CD1c-positive myeloid dendritic cell (primary cell): Measurements from ENCODE around the gene CAMTA1.

Experiments used
- DNase-seq: peaks from one replicate; pipeline ENCODE4 v3.0.0-alpha.2; 2016; ENCODE audit errors: extremely low spot score

CAMTA1 gene

DNA sequence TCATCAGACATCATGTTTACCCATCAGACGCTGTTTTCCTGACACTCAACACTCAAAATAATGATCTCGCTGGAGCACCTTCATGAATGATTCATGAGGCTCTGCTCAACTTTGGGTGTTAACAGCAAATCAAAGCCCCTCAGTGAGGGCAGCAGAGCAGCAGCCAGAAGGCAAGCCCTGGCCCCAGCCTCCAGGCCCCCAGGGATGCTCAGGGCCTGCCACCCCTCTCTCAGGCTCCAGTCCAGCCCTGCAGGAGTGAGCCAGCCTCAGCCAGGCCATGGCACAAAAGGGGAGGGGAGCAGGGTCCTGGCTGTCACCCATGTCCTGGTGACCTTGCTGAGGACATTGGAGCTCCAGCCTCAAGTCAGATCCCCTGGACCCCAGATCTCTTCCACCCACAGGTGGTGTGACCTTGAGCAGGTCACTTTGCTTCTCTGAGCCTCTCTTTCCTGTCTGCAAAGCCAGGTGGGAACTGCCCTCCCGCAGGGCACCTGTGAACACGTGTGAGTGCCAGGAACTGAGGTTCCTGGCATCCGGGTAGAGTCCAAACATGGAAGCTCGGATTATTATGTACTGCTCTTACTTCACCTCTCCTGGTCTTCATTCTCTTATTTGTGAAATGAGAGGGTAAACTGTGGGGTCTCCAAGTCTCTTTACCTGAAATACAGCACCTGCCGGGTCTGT, 824.2 kb downstream of the CAMTA1 start:
- no peak for DNase-seq

GRCh38 chr1:7610106-7610731, 825.0 kb downstream of the CAMTA1 start:
- no peak for DNase-seq

- no peak for DNase-seq
Measured at GRCh38 chr1:7610936-7611335, 825.7 kb downstream of the CAMTA1 start.

- no peak for DNase-seq
Measured at GRCh38 chr1:7611421-7612010, 826.3 kb downstream of the CAMTA1 start.

DNA sequence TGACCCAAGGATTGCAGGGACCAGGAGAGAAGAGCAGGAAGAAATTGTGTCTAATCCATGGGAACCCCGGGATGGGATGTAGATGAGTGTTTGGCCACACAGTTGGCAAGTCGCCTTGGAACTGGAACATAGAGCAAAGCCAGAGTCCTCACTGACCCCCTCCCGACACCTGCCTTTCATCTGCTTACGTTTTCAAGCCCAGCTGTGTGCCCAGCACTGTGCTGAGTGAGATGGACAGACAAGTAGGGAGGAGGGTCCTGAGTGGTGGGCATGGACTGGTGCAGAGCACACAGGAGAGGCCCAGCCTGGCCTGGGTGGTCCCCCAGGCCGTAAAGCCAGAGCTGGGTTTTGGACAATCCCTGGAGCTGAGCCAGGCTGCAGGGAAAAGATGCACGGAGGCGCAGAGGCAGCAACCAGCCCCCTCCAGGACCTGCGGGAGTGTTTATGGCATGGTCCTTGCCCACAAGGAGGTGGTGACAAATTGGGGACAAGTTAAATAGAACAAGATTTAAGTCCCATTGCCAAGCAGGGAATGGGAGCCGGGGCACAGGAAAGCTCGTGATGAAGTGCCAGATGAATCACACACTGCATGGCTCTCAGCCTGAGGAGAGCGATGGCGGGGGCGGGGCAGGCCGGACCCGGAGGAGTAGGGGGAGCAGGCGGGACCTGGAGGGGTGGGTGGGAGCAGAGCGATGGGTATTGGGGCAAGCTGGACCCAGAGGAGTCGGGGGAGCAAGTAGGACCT, 828.0 kb downstream of the CAMTA1 start:
- no peak for DNase-seq

GRCh38 chr1:7613851-7614205, 828.6 kb downstream of the CAMTA1 start:
- no peak for DNase-seq

DNA sequence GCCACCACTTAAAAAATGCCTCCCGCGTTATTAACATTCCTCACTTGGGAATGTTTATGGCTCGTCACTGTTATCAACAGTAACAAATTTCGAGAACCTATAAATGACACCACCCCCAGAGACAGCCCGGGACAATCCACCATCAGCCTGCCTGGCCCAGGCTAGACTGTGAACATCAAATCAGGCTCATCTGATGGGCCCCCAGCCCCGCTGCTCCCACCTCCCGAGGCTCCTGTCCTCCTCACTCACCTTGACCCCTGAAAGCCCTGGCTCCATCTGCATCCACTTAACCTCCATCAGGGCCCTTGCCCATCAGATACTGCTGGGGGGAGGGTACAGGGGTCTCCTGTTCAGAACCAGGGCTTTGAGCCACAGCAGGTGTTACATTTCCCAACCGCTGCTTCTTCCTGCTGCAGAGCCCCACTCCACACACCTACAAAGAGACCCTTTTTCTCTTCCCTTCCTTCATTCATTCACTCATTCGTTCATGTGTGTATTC, 829.4 kb downstream of the CAMTA1 start:
- no peak for DNase-seq

GRCh38 chr1:7615138-7615537, 829.9 kb downstream of the CAMTA1 start:
- no peak for DNase-seq

- DNase-seq, result peak; percentile 7
Measured at GRCh38 chr1:7616076-7616832, 831.0 kb downstream of the CAMTA1 start.

DNA sequence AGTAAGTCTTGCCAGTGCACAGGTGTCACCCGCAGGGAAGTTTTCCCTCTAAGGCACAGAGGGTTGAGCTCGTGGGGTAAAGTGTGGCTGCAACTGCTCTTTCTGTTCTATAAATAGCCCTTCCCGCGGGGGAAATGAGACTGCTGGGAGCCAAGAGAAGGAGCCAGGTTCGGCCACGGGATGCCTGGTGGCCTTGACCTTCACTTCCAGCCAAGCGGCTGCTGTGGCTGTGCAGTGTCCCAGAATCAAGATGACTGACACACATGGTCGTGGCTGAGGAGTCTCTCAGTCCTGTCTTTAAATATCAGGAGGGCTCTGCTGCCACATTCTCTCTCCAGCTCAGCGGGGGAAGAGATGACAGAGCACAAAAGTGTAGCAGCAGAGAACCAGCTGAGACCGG, 831.7 kb downstream of the CAMTA1 start:
- no peak for DNase-seq

GRCh38 chr1:7617826-7618225, 832.6 kb downstream of the CAMTA1 start:
- DNase-seq, result no peak

- DNase-seq, result no peak
Measured at GRCh38 chr1:7620196-7620595, 834.9 kb downstream of the CAMTA1 start.

DNA sequence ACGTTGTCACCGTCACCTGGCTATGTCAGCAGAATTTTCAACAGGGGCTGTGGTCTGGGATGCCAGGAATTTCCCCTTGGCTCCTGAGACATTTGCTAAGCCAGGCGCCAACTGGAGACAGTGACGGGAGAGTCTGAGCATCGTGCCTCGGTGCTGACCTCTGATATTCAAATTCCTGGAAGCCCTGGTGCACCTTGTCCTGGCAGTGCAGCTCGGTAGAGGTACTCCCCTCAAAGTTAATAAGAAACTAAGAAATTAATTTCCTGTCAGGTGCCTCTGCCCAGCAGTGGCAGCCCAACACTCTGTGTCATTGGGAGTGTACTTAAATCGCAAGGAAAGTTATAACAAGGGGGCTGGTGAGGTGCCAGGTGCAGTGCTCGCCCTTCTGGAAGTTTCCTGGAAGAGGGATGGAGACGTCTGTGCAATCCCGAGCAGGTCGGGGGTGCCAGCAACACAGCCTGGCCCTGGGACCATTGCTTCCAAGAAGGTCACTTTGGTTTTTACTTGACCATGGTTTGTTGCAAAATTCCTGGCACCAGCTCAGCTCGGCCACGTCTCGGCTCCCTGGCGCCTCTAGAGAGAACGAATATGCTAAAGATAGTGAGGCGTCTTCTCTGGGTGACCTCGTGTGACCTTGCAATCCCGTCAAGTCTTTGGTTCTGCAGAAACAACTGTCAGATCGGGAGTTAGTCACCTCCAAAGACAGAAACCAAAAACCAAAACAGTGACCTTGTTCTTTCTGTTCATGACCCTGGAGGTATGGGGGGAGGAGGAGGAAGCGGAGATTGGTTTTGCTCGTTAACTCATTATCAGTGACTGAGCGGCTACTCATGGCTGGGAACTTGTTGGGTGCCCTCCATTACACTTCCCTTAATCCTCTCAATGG, 836.3 kb downstream of the CAMTA1 start:
- no peak for DNase-seq

GRCh38 chr1:7623842-7624241, 838.6 kb downstream of the CAMTA1 start:
- no peak for DNase-seq

DNA sequence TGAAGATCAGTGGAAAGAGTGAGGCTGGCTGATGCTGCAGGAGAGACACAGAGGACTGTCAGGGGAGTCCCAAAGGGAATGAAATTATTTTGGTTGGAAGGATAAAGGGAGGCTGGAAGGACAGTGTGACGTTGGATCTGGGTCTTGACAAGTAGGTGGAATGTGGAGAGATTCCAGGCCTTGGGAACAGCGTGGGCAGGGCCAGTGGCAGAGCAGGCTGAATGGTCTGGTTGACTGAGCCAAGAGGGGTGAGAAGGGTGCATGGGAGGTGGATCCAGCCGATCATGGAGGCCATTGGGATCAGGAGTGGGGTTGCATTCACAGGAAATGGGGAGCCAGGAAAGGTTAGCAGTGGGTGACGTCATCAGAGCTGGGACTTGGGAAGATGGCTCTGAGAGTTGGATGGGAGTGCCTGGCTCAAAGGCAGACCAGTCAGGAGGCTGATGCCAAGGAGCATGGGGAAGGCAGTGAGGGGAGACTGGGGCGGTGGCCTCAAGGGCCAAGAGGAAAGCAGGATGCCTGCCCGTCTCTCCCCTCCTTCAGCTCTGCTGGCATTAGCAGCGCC, 839.6 kb downstream of the CAMTA1 start:
- DNase-seq, result no peak

- DNase-seq, result no peak
Measured at GRCh38 chr1:7625401-7625800, 840.1 kb downstream of the CAMTA1 start.

- no peak for DNase-seq
Measured at GRCh38 chr1:7628273-7628672, 843.0 kb downstream of the CAMTA1 start.

- DNase-seq, result no peak
Measured at GRCh38 chr1:7629011-7629410, 843.8 kb downstream of the CAMTA1 start.

DNA sequence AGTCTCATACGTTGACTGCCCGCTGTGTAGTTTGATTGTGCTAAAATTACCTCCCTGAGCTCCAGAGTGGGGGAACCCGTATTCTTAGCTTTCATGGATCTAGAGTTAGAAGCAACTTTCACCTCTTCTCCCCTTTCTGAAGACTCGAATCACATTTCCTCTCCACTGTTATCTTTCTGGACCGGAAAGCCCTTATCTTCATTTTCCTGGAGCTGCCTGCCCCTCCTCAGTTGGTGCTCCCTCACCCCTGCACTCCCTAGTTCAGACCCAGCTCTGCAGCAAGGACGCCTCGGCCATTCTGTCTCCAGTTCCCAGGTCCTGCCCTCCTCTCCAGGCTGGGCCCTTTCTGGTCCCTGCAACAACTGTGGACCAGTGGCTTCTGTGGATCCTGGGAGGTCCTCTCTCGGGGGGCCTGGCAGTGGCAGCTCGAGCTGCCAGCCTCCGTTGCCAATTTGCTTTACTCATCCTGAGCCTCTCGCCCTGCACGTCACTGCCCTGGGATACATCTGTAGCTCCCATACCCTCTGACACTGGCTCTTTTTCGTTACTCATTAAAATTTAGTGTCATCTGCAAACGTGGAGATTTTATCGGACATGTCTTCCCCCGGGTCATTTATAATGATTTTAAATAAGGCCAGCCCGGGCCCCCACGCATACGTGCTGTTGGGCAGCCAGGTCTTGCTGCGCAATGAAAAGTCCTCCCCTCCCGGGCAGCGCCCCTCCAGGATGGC, 844.4 kb downstream of the CAMTA1 start:
- DNase-seq, result no peak

GRCh38 chr1:7630378-7630777, 845.1 kb downstream of the CAMTA1 start:
- DNase-seq, result no peak
